ENCODE data around the gene CHST5.
"Not testable (repeated sequence)": the region's sequence is repeated elsewhere in the genome, so short reads cannot be mapped to it uniquely, and the experiment has no call there.

Gene CHST5

GRCh38 chr16:75541236-75541635 lies 5.3 kb upstream of the CHST5 start:
- TF ChIP-seq, protein P1, sequence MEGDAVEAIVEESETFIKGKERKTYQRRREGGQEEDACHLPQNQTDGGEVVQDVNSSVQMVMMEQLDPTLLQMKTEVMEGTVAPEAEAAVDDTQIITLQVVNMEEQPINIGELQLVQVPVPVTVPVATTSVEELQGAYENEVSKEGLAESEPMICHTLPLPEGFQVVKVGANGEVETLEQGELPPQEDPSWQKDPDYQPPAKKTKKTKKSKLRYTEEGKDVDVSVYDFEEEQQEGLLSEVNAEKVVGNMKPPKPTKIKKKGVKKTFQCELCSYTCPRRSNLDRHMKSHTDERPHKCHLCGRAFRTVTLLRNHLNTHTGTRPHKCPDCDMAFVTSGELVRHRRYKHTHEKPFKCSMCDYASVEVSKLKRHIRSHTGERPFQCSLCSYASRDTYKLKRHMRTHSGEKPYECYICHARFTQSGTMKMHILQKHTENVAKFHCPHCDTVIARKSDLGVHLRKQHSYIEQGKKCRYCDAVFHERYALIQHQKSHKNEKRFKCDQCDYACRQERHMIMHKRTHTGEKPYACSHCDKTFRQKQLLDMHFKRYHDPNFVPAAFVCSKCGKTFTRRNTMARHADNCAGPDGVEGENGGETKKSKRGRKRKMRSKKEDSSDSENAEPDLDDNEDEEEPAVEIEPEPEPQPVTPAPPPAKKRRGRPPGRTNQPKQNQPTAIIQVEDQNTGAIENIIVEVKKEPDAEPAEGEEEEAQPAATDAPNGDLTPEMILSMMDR (IDR thresholded peaks at IDR 0.05; ENCODE audit: control extremely low read depth, extremely low read depth, low read depth, missing control alignments): no peak
- ChIA-PET POLR2A (no interaction called here), CTCF (interaction anchor here (1.2 to 2.1 kb wide), 2 partner anchors 19 to 22 kb away, joined by 4 to 6 read pairs; no protein-coding TSS in a partner anchor)
- no peak for DNase-seq (ENCODE audit: extremely low spot score)

DNA sequence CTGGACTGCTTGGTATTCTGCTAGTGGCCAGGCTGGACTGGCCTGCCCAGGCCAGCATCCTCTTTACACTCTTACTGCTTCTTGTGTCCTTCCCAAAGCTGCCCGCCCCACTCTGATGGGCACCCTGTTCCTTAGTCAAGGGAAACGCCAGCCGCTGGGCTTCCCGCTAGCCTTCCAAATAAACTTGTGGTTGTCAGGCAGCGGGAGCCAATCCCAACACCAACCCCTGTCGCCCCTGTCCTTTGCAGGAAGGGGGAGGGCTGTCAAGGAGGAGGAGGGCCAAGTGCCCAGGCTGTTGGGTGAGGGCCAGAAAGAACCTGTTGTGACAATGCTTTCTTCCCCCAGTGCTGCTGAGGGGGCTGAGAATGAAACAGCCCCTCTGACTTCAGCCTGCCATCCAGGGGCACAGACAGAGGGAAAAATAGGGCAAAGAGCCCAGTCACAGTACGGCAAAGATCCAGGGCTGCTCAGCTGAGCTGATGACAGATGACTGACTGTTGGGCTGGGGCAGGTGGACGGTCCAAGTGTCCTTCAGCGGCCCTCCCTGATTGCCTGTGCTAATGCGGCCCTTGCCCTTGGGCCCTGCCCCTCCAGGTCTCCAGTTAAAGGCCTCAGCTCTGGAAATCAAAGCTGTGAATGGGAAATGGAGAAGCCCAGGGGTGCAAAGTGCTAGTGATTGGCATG lies 3.1 kb upstream of the CHST5 start:
- CTCF ChIA-PET; POLR2A ChIA-PET; DNase-seq (ENCODE audit: extremely low spot score): not testable (repeated sequence)

GRCh38 chr16:75537776-75538175 lies 1.9 kb upstream of the CHST5 start:
- ChIA-PET POLR2A (interaction anchor here (0.5 to 0.6 kb wide), 2 partner anchors 20 to 324 kb away, joined by 3 read pairs; no protein-coding TSS in a partner anchor), CTCF (interaction anchor here (0.7 to 4.9 kb wide), 6 partner anchors 9 to 27 kb away, joined by 3 to 28 read pairs (median 4); no protein-coding TSS in a partner anchor)
- TF ChIP-seq, protein P1 (IDR thresholded peaks at IDR 0.05; ENCODE audit: control extremely low read depth, extremely low read depth, low read depth, missing control alignments): no peak
- no peak for DNase-seq (ENCODE audit: extremely low spot score)

DNA sequence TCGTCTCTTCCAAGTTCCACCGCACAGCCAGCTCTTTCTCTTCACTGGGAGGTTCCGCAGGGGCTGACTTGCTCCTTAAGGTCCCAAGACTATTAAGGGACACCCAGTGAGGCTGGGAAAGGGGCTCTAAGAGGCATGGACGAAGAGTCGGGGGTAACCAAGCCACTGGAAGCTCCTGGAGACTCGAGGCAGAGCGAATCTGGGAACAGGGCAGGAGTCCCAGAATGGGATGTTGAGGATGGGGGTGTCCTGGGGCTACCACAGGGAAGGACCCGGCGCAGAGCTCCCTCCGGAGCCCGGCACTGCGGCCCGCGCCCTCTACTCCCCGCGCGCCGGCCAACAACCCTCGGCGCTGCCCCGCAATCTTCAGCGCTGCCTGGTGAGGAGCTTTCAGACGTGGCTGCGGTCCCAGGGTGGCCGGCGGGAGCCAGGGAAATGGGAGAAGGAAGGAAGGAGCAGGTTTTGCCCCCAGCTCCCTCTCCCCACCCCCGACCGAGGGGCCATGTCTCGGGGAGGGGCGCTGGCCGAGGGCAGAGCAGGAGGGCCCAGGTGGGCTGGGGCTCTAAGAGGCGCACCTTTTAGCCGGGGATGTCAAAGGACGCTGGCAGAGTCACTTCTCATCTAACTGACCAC lies 581 bp downstream of the CHST5 start:
- TF ChIP-seq, protein P1 (IDR thresholded peaks at IDR 0.05; ENCODE audit: control extremely low read depth, extremely low read depth, low read depth, missing control alignments): no peak
- ChIA-PET POLR2A (no interaction called here), CTCF (interaction anchor here (0.8 to 4.9 kb wide), 5 partner anchors 8 to 18 kb away, joined by 3 to 28 read pairs (median 4); no protein-coding TSS in a partner anchor)
- DNase-seq (ENCODE audit: extremely low spot score): no peak

DNA sequence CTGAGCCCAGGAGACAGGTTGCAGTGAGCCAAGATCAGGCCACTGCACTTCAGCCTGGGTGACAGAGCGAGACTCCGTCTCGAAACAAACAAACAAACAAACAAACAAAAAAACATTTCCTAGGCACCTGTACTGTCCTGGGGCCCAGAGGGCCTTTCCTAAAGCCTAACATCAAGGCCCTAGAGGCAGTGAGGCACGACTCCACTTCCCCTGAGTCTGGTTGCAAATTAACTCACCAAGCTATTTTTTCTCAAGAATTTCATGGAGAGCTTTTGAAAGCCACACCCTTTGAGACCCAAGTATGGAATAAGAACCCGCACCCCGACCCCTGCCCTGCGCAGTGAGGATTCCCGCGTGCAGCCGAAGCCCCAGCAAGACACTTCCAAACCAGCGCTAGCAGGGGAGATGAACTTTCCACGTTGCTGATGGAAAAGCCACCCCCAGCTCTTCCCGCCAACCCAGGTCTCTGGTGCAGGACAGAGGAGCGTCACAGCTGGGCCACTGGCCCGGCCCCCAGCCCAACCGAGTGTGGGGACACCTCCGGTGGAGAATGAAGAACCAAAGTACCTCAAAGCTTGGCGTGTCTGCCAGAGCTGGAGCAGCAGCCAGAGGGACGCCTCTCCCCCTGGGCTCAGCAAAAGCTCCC lies 1.2 kb downstream of the CHST5 start:
- no peak for DNase-seq (ENCODE audit: extremely low spot score)
- TF ChIP-seq, protein P1 (IDR thresholded peaks at IDR 0.05; ENCODE audit: control extremely low read depth, extremely low read depth, low read depth, missing control alignments): no peak
- ChIA-PET POLR2A (interaction anchor here (0.6 kb wide), 1 partner anchor 65 kb away, joined by 3 read pairs; no protein-coding TSS in a partner anchor), CTCF (interaction anchor here (0.8 to 4.9 kb wide), 5 partner anchors 9 to 17 kb away, joined by 3 to 28 read pairs (median 4); no protein-coding TSS in a partner anchor)

GRCh38 chr16:75532791-75533190 lies 3.1 kb downstream of the CHST5 start:
- ChIA-PET CTCF (interaction anchor here (1.1 to 2.5 kb wide), 5 partner anchors 12 to 68 kb away, joined by 3 to 16 read pairs (median 5); partner anchors contain the start of gene TMEM170A), POLR2A (no interaction called here)
- TF ChIP-seq, protein P1 (IDR thresholded peaks at IDR 0.05; ENCODE audit: control extremely low read depth, extremely low read depth, low read depth, missing control alignments): no peak
- DNase-seq (ENCODE audit: extremely low spot score): no peak

Data from GM10248 (cell line).